ENCODE results near the gene TTC6. TPM values are rescaled to one million over a fixed set of nuclear protein-coding genes. Genes with fewer than 3 reads are reported as not detected.

TTC6 gene
- total RNA-seq, 2 donors from 2014 or later = 4.5 to 4.7 TPM

- intact Hi-C loops (cut with DNase I) = no loop called here
- H3K36me3 ChIP-seq = no peaks in the 10 kb centered on the region
- H3K27ac ChIP-seq = no peak overlapping the region
- no peaks in the 10 kb centered on the region for H3K9me3 ChIP-seq
- no peak for DNase-seq
- H3K4me1 ChIP-seq = peaks cover 5% of the 10 kb centered on the region
- no peak overlapping the region for H3K4me3 ChIP-seq
- TF ChIP-seq, protein P1, sequence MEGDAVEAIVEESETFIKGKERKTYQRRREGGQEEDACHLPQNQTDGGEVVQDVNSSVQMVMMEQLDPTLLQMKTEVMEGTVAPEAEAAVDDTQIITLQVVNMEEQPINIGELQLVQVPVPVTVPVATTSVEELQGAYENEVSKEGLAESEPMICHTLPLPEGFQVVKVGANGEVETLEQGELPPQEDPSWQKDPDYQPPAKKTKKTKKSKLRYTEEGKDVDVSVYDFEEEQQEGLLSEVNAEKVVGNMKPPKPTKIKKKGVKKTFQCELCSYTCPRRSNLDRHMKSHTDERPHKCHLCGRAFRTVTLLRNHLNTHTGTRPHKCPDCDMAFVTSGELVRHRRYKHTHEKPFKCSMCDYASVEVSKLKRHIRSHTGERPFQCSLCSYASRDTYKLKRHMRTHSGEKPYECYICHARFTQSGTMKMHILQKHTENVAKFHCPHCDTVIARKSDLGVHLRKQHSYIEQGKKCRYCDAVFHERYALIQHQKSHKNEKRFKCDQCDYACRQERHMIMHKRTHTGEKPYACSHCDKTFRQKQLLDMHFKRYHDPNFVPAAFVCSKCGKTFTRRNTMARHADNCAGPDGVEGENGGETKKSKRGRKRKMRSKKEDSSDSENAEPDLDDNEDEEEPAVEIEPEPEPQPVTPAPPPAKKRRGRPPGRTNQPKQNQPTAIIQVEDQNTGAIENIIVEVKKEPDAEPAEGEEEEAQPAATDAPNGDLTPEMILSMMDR (IDR thresholded peaks at IDR 0.05) = no peak
- H3K9ac ChIP-seq (ENCODE audit: low read depth in 2 of 2, low read length in 2 of 2) = no peak overlapping the region
- no peaks in the 10 kb centered on the region for H3K27me3 ChIP-seq
These were observed 36.7 kb upstream of the TTC6 start for GRCh38 chr14:37558740-37559139.

DNA sequence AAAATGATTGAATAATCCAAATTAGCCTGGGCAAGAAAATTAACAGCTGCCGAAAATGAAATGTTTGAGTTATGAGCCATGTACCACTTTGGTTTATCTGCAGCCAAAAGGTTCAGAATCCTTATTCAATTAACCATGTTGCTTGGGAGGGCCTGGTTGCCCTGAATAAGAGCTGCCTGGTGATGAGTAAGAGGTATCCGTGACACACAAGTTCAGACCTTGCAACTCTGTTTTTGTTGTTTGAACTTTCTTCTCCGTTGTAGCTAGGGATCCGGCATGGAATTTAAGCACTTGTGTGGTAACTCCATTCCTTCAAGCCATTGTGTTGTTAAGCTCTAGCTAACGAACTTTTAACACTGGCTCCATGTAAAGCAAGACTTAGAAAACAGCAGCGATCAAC lies 36.0 kb upstream of the TTC6 start:
- Histone ChIP-seq H3K36me3 (no peaks in the 10 kb centered on the region), H3K9me3 (no peaks in the 10 kb centered on the region), H3K4me1 (peaks cover 5% of the 10 kb centered on the region), H3K4me3 (no peak overlapping the region), H3K27me3 (no peaks in the 10 kb centered on the region), H3K9ac (ENCODE audit: low read depth in 2 of 2, low read length in 2 of 2) (no peak overlapping the region), H3K27ac (no peak overlapping the region)
- TF ChIP-seq, protein P1 (IDR thresholded peaks at IDR 0.05) = no peak
- DNase-seq = no peak
- intact Hi-C loops (cut with DNase I) = no loop called here

DNA sequence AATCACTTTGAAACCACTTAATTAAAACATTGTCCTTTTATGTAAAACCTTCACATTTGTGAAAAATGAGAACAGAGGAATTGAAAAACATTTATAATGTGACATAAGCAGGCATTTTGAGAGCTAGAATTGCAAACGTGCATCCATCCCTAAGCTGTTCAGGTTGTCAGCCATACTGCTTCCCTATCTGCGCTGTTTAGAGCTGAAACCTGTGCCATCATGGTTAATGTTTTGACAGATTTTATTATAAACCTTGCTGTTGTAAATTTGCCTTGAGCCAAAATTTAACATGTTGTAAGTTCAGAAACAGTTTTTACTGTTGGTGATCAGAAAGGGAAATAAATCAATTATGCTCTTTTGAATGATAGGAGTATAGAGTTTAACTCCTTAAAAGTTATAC lies 32.2 kb upstream of the TTC6 start:
- Histone ChIP-seq H3K36me3 (no peaks in the 10 kb centered on the region), H3K4me3 (no peak overlapping the region), H3K27me3 (no peaks in the 10 kb centered on the region), H3K9me3 (no peaks in the 10 kb centered on the region), H3K4me1 (peaks cover 5% of the 10 kb centered on the region), H3K9ac (ENCODE audit: low read depth in 2 of 2, low read length in 2 of 2) (peak overlapping the region in 1 of 2 donors; percentile 29), H3K27ac (peak overlapping the region; percentile 31)
- intact Hi-C loops (cut with DNase I) = loop anchor here (10.0 kb wide), 1 partner anchor 138 kb away; no protein-coding TSS in a partner anchor
- peak; percentile 41 for DNase-seq
- TF ChIP-seq, protein P1 (IDR thresholded peaks at IDR 0.05) = no peak

GRCh38 chr14:37565550-37565949 lies 29.9 kb upstream of the TTC6 start:
- TF ChIP-seq, protein P1 (IDR thresholded peaks at IDR 0.05) = no peak
- no peak overlapping the region for H3K4me3 ChIP-seq
- H3K9me3 ChIP-seq = no peaks in the 10 kb centered on the region
- H3K27me3 ChIP-seq = no peaks in the 10 kb centered on the region
- no peaks in the 10 kb centered on the region for H3K36me3 ChIP-seq
- peaks cover 5% of the 10 kb centered on the region for H3K4me1 ChIP-seq
- intact Hi-C loops (cut with DNase I) = loop anchor here (2.0 to 10.0 kb wide), 2 partner anchors 25 to 141 kb away; no protein-coding TSS in a partner anchor
- no peak for DNase-seq
- H3K27ac ChIP-seq = peak overlapping the region; percentile 80
- peak overlapping the region in 1 of 2 donors; percentile 73 for H3K9ac ChIP-seq (ENCODE audit: low read depth in 2 of 2, low read length in 2 of 2)

GRCh38 chr14:37566811-37567371 lies 28.5 kb upstream of the TTC6 start:
- intact Hi-C loops (cut with DNase I) = loop anchor here (10.0 kb wide), 1 partner anchor 142 kb away; no protein-coding TSS in a partner anchor
- no peaks in the 10 kb centered on the region for H3K36me3 ChIP-seq
- H3K9me3 ChIP-seq = no peaks in the 10 kb centered on the region
- H3K4me1 ChIP-seq = peaks cover 5% of the 10 kb centered on the region
- H3K4me3 ChIP-seq = peak overlapping the region; percentile 10
- TF ChIP-seq, protein P1 (IDR thresholded peaks at IDR 0.05) = no peak
- H3K27me3 ChIP-seq = no peaks in the 10 kb centered on the region
- DNase-seq = peak; percentile 40
- peak overlapping the region in 1 of 2 donors; percentile 89 for H3K9ac ChIP-seq (ENCODE audit: low read depth in 2 of 2, low read length in 2 of 2)
- H3K27ac ChIP-seq = peak overlapping the region; percentile 80
